HG02840 (cell line): Measurements from ENCODE around the gene LETM1.

Source experiments
- ATAC-seq: cut with Tn5 transposase; IDR thresholded peaks from one replicate; pipeline ENCODE4 v1.9.1; 2021; ENCODE audit warnings: mild to moderate bottlenecking, moderate library complexity, moderate number of reproducible peaks; ENCODE audit not compliant: unreplicated experiment, low FRiP score

LETM1 gene

DNA sequence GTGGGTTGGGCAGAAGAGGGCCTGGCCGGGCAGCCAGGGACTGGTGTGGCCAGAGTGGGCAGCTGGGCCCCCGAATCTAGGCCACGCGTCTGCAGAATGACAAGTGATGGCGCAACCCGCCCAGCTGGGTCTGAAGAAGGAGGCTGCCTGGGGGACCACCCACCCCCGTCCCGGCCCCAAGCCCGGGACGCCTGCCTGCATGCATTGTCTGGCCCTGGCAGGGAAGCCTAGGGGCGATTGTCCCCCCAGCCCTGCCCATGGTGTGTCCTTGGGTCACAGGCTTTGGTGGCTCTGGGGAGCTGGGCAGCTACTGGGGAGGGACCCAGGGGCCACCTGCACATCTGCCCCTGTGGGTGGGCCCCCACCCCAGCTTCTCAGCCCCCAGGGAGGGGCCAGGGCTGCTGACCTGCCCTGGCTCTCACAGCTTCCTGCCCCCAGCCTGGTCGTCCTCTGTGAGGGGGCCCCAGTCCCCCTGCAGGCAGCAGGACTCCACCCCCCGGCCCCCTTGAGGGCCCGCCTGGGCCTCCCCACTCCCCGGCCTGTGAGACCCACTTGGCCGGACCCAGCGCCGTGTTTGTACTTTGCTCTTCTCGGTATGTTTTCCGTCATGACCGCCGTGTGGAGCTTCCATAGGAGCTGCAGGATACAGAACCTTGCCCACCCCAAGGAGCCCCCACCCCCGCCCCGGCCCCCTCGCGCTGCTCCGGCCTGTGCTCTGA lies 57.9 kb downstream of the LETM1 start:
- ATAC-seq = no peak

DNA sequence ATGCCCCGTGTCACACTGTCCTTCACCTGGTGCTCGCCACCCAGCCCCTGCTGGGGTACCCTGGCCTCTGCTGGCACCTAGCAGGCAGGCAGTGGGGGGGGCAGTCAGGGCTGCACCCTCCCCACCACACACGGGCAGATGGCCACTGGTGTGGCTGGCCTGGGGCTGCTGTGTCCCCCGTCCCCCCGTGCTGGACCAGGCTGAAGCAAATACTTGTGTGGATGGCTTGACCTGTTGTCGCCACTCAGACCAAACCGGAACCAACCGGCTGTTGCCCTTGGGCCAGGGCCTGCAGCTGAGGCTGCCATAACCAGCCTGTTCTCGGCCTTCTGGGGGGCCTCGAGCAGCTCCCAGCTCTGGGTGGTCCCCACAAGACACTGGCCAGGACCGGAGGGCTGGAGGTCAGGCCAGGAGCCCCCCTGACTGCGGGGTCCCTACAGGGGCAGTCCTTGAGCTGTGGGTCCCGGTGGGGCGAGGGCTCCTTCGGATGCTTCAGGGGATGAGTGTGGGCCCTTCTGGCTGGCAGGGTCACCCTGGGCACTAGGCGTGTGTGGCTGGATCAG lies 58.6 kb downstream of the LETM1 start:
- no peak for ATAC-seq

DNA sequence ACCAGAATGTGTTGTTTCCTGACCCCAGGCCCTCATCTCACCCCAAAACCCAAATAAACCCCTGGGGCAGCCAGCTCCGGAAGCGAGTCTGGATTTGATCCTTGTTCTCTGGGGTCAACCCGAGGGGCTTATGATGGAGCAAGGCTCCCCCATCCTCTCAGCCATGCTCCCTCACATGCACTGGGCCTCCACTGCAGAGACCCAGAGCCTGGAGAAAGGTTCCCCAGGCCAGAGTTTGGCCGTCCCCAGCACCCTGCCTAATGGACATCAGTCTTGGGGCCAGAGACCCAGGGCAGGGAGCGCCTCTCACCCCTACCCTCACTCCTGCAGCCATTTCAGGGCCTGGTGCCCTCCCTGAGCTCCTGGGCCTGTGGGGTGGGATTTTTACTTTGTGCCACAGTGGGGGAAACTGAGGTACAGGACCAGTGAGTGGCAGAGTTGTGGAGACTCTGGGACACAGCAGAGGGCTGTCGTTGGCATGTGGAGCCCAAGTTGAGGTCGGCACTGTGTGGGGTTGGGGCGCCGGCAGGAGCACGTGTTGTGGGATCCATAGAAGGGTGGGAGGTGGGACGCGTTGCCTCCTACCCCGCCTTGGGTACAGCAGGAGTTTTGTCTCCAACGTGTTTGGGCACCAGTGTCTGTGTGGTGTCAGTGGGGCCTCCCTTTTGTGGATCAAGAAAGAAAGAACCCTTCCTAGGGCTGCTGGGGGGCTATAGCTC lies 59.3 kb downstream of the LETM1 start:
- no peak for ATAC-seq

DNA sequence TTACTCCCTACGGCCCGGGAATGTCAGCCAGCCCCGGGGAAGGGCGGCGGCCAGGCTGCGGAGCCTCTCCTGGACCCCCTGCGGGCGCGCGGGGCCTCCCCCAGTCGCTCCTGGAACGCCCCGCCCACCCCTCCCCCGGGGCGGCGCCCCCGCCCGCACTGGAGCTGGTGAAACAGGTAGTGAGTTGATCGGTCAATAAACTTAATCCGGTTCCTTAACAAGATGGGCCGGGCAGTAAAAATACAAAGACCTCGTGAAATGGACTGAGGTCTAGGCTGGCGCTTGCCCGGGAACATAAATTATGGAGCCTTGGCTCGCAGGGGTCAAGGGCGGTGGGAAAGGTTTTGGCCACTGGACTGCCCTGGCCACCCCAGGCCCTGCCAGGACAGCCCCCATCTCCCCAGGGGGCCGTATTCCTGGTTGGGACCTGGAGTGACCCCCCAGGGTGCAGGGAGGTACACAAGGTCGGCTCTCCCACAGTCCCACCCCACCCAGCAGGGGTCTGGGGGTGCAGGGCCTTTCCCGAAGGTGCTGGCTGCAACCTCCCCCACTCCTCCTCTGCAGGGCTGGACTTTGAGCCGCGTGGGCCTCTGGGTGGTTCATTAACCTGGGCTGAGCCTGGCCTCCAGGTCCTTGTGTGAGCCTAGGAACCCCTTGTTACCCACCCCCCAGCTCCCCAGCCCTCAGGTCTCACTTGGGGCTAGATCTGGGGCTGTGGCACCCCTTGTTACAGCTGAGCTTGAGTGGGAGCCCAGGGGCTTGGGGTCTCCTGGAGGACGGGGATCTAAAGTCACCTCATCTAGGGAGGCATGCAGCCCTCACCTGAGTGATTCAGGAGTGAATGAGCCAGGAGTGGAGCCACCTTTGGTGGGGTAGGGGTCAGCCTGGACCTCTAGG lies 60.4 kb downstream of the LETM1 start:
- no peak for ATAC-seq

DNA sequence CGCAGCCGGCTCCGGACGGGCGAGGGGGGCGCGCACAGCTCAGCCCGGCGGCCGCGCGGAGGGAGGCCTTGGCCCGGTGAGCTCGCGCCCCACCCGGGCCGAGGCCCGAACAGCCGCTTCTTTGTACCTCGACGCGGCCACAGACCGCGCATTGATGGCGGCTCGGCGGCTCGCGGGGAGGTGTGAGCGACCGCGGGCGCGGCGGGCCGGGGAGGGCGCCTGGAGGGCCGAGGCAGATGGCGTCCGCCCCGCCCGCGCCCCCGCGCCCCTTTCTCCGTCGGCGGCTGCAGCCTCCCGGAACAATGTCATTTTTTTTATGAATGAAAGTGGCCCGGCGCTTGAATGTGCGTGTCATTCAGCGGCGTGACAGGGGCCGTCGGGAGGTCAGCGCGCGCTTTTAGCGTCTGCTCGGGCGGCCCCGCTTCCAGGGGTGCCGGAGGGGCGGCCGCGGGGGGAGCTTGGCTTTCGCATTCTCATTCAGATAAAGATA lies 61.1 kb downstream of the LETM1 start:
- no peak for ATAC-seq

DNA sequence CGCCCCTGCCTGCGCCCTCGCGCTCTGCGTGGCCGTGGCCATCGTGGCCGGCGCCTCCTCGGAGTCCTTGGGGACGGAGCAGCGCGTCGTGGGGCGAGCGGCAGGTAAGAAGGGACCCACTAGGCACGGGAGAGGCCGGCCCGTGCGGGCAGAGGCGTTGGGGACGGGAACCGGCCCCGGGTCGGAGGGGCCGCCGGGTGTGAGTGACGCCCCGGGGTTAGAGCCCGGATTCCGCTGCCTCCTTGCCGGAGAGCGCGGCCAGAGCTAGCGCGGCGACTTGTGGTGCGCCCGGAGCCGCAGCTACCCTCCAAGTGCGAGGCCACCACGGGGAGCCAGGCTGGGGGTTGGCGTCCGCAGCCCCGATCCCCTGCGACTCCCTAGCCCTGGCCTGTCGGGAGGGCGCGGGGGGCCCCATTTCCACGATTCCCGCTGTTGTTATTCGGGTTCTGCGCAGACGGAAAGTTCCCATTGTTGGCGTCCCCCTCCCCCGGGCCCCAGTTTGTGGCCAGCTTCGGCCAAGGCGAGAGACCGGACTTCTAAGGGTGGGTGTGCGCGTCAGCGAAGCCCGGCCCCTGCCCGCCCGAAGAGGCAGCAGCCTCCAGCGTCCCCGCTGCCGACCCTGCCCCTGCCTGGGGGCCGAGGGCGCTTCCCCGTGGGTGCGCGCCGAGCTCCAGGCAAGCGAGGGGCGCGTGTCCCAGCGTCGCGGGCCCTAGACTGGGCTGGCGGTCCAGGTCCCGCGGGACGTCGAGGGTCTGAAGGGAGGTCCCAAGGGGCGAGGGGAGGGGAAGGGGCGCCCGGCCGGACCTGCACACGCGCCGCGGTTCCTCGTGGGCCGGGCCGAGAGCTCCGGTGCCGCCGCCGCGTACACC lies 61.8 kb downstream of the LETM1 start:
- no peak for ATAC-seq

DNA sequence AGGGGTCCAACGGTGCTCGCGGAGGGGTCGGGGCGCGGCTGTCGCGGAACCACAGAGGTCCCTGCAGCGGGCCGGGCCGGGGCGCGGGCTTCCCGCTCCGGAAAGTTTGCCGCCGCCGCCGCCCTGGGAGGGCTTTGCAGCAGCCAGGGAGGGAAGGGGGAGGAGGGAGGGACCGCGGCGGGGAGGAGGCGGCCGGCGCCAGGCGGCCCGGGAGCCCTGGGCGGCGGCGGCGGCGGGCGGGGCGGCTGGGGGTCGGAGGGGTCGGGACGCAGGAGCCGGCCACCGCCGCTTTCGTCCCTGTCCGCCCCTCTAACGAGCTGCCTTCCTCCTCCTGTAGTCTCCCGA lies 62.5 kb downstream of the LETM1 start:
- ATAC-seq = no peak

DNA sequence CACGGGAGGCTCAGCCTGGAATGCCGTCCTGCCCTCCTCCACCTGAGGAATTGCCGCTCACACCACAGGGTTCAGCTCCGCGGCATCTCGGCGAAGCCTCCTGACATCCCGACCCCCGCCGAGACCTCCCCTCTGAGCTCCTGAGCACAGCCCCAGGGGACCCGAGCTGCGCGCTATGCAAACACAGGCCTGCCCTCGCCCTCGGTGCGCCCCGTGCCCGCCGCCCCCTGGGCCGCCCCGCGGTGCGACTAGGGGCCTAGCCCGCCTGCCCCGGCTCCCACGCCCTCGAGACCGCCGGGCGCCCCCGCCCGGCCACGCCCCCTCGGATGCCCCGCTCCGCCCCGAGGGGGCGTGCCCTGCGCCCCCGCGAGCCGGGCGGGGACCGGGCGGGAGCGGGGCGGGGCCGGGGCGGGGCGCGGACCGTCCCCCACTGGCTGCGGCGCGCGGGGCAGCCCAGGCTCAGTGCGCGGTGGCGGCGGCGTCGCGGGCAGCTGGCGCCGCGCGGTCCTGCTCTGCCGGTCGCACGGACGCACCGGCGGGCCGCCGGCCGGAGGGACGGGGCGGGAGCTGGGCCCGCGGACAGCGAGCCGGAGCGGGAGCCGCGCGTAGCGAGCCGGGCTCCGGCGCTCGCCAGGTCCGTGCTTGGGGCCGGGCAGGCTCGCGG lies 63.0 kb downstream of the LETM1 start, which contains the start of gene FGFR3:
TSS of gene FGFR3 (plus strand) at position 462 of the 664 bp plus-strand sequence. CDS start 642 bp downstream, outside the sequence.
- no peak for ATAC-seq

DNA sequence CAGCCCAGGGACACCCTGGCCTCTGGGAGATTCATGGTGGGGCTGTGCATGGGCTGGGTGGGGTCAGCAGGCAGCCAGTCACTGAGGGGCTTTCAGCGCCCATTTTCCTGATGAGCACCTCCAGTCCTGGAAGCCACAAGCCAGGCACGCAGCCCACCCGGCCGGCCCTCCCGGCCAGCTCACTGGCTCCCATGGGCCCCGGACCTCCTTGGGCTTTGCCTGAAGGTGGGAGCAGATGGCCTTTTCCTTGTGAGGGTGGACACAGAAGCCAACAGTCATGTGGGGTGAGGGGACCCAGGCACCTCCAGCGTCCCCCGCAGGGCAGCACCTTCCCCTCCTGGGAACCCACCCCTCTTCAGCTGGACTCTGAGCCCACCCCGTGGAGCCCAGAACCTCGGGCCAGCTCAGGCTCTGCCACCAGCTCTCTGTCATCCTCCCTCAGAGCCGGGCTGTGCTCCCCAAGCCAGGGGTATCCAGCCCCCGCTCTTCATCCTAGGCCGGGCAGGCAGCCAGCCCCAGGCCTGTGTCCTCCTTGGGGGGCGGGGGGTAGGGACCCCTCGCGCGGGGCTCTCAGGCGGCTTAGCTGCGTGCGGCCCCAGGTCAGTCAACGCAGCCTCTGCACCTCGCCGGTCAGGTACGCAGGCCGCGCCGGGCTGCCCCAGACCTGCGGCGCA lies 63.7 kb downstream of the LETM1 start:
- no peak for ATAC-seq

DNA sequence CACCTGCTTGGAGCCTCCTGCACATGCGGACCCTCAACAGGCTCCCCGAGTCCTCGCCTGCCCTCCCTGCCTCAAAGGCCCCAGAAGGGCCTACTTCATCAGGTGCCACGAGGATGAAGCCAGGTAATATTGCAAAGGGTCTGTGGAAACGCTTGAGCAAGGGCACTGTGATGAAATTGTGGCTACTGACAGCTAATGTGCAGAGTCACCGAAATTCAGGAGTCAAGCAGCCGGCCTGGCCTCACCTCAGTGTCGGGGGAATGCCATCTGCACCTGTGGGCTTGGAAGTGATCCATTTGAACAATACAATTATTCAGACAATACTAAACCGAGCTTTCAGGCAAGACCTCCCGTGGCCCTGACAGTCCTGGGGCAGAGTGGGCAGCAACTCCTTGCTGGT lies 66.0 kb downstream of the LETM1 start:
- ATAC-seq = no peak

DNA sequence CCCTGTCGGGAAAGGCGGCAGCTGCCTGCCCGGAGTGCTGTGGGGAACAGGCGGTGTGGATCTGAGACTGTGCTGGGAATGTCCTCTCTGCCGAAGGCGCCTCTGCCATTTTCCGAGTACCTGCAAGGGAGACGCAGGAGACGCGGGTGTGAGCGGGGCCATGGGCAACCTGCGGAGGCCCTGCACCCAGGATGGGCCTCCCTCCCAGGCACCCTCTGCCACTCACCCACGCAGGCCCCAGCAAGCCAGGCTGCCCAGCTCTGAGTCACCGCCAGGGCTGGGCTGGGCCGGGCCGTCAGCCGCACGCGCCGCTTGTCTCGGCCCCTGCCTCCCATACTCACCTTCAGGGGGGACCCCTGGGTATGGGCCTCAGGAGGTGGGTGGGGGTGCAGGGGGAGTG lies 66.4 kb downstream of the LETM1 start:
- ATAC-seq = no peak

DNA sequence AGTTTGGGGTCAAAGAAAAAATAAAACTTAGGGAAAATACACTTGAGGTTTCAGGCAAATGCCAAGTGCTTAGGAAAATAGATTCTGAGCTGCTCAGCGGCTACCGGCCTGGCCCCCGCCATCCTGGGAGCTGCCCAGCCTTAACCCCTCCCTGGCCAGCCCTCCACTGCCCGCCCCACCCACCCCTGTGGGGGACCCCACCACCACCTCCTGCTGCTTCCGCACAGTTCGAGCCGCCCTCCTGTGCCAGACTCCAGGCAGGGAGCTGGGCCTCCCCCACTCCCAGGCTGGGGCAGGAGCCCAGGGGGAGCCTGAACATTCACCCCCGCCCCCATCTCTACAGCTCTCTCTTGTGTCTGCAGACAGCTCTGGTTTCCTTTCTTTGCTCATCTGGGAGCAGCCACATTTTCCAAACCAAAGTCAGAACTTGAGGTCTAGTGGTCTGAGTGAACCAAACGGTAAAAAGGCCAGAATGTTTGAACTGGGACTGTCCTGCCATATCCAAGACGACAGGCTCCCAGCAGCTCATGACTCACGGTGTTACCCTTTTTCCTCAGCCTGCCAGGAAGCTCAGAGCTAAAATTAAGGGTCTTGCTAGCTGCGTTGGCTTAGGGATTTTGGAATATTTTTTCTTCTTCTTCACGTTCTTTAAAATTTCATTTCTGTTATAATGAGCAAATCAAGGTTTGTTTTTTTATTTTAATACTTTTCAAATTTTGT lies 67.5 kb downstream of the LETM1 start:
- no peak for ATAC-seq

DNA sequence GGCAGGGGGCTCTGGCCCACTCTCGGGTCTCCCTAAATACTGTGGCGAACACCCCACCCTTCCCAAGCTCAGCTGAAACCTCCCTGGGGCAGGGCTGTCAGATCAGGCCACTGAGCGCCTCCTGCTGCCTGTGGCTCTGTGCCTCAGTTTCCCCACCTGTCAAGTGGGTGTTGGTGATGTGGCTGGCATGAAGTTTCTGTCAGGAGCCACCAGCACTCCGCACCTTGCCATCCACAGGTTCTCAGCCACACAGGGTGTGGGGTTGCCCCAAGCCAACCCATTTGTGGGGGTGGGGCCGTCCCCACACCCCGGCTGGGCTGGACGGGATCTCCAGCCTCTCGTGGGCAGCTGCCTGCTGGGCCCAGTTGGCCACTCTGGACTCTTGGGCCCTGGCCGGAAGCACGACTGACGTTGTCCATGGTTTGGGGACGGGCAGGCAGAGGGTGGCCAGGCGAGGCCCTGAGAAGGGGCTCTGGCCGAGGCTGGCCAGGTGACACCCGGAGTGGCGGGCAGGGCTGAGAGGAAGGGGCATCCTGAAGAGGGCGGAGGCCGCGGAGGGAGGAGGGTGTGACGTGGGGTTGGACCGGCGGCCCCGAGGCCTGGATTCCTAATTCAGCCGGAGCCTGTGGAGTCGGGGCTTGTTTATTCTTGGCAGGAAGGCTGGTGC lies 68.4 kb downstream of the LETM1 start:
- ATAC-seq = no peak

DNA sequence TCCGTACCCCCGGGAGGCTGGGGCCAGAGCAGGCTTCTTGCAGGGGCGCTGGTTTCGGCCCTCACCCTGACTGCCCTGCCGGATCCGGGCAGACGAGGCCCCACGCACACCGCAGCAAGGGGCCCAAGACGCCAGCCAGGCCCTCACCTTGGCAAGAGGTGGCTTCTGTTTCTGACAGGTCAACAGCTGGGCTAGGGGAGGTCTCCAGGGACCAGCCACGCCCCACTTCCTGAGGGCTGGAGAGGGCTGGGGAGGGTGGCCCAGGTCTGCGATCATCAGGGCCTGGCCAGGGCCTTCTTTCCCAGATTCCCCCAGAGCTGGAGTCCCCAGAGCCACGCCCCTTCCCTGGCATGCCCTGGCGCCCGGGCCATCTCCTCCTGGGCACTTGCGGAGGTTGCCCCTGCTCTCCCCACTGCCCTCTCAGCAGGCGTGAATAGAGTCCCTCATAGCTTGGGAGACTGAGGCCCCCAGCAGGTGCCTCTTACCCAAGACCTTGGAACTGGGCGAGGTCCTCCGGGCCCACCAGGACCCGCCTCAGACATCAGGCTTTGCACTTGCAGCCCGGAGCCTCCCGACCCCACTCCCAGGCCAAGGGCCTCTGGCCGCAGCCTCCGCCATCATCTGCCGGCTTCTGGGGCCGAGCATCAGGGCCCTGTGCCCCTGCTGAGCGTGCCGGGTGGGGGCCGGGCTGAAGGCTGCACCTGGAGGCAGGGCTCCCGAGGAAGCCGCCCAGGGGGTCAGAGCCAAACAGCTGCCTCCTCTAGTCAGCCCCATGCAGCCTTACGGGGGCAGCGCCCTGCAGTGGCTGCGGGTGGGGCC lies 69.2 kb downstream of the LETM1 start:
- no peak for ATAC-seq

DNA sequence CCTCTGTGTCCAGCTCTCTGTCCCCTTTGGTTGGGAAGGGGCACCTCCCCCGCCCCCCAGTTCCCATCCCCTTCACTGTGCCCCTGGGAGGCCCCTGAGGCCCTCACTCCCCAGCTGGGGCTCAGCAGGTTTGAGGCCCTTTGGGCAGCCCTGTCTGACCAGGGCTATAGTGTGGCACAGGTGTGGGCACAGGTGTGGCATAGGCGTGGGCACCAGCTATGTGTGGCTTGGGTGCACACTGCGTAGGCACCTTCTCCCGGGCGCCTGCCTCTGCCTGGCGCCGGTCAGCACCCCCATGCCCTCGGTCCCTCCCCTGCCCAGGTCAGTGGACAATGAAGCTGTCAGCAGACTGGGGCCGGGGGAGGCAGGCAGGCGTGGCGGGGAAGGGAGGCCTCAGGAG lies 70.4 kb downstream of the LETM1 start:
- ATAC-seq = no peak

DNA sequence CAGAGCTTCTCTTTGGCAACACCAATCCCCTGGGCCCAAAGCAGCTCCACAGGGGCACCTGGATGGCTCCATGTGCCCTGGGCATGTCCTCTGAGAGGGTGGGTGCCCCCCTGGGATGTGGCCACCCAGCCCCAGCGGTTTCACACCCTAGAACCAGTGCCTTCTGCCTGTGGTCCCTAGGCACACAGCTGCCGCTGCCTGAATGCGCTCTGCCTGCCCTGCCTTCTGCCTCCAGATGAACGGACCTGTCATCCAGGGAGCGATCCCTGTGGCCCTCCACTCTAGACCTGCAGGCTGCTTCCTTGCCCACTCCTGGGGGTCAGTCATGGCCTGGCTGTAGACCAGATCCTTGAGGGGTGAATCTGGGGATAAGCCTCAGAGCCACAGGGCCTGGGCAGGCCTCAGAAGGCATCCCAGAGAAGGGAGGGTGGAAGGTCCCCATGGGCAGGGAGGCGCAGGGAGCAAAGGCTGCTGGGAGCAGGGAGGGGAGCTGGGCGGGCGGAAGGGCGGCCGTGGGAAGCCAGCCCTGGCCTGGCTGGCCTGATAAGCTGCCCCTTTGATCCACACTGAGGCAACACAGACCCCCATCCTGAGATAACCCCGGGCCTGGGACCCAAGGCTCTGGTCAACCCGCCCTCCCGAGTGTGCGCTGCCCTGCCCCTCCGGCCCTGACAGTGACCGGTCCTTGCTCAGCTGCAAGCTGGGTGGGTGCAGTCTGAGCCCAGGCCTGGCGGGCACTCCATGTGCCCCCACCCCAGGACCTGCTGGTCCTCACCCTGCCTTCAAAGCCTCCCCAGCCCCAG lies 71.0 kb downstream of the LETM1 start:
- ATAC-seq = no peak
